Peyer's patch (tissue), 4 donors: ENCODE data around the gene XG. TPM values are rescaled to one million over a fixed set of nuclear protein-coding genes. Genes with fewer than 3 reads are reported as not detected.
A peak's percentile ranks its signal among the peaks of the same experiment; 100 is the strongest.
"Not testable (repeated sequence)": the region's sequence is repeated elsewhere in the genome, so short reads cannot be mapped to it uniquely, and the experiment has no call there.

ENCODE experiments used
- DNase-seq, 3 donors: peaks; one replicate each; pipeline ENCODE4 v3.0.0-alpha.2; 2017 to 2019
- H3K27ac ChIP-seq, 4 donors: fragments of 200-600 bp; sonication (generic); one replicate each; pipeline ENCODE4 v1.5.1; 2016 to 2019
- H3K27me3 ChIP-seq, 2 donors: fragments of 200-600 bp; sonication (generic); one replicate each; pipeline ENCODE4 v1.5.1; 2019
- H3K36me3 ChIP-seq, 3 donors: fragments of 200-600 bp; sonication (generic); one replicate each; pipeline ENCODE4 v1.5.1; 2016 to 2019
- H3K4me1 ChIP-seq, 4 donors: fragments of 200-600 bp; sonication (generic); one replicate each; pipeline ENCODE4 v1.5.1; 2016 to 2019
- H3K4me3 ChIP-seq, 4 donors: fragments of 200-600 bp; sonication (generic); 1 replicate in 3 of 4; 2 replicates in 1 of 4; pipeline ENCODE4 v1.5.1; 2016 to 2019; ENCODE audit warnings: mild to moderate bottlenecking in 1 of 4
- H3K9me3 ChIP-seq, 4 donors: fragments of 200-600 bp; sonication (generic); one replicate each; pipeline ENCODE4 v1.5.1; 2016 to 2019; ENCODE audit warnings: mild to moderate bottlenecking in 1 of 4
- POLR2A ChIP-seq, 2 donors: fragments of 450-650 bp; IDR thresholded peaks; one replicate each; pipeline ENCODE4 v1.5.1; 2017; ENCODE audit warnings: antibody characterized with exemption in 2 of 2, mild to moderate bottlenecking in 2 of 2, moderate library complexity in 2 of 2
- total RNA-seq, 4 donors: library from RNA; depleted of rRNA; stranded (reverse); fragments of >200 nt; gene quantifications; one replicate each; pipeline ENCODE4 v1.1.0, GENCODE V29; 2016
- TF ChIP-seq, protein P1 (sequence below), 6 experiments: fragments of 450-650 bp in 4 of 6; fragments of 200-600 bp in 2 of 6; sonication (generic) in 1 of 6; IDR thresholded peaks; one replicate each; pipeline ENCODE4 v1.5.1; 2017 to 2019; ENCODE audit warnings: antibody characterized with exemption in 6 of 6, mild to moderate bottlenecking in 3 of 6, moderate library complexity in 1 of 6

XG gene
- total RNA-seq, 4 donors from 2014 or later = 0.40 TPM; not detected in 3

DNA sequence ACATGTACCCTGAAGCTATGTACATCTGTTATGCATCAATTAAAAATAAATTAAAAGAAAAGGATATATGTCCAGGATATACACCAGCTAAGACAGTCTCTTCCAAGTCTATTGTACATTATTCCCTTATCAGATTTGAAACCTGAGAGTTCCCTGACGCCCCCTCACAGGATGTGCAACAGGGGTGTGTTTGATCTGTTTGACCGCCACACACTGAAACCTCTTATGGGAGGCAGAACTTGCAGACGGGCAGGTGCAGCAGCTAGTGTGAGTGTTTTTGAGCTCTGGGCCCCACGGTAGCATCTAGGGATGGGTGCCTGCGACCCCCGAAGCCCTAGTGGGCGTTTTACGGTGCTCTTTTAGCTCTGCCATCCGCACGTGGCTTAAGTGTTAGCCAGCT lies 4.7 kb downstream of the XG start:
- Histone ChIP-seq H3K27me3 (no peaks in the 10 kb centered on the region), H3K4me3 (no peak overlapping the region), H3K36me3 (no peaks in the 10 kb centered on the region), H3K27ac (no peak overlapping the region), H3K9me3 (no peaks in the 10 kb centered on the region), H3K4me1 (no peaks in the 10 kb centered on the region)
- DNase-seq = no peak
- TF ChIP-seq, protein P1, sequence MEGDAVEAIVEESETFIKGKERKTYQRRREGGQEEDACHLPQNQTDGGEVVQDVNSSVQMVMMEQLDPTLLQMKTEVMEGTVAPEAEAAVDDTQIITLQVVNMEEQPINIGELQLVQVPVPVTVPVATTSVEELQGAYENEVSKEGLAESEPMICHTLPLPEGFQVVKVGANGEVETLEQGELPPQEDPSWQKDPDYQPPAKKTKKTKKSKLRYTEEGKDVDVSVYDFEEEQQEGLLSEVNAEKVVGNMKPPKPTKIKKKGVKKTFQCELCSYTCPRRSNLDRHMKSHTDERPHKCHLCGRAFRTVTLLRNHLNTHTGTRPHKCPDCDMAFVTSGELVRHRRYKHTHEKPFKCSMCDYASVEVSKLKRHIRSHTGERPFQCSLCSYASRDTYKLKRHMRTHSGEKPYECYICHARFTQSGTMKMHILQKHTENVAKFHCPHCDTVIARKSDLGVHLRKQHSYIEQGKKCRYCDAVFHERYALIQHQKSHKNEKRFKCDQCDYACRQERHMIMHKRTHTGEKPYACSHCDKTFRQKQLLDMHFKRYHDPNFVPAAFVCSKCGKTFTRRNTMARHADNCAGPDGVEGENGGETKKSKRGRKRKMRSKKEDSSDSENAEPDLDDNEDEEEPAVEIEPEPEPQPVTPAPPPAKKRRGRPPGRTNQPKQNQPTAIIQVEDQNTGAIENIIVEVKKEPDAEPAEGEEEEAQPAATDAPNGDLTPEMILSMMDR (IDR thresholded peaks at IDR 0.05) = no peak
- TF ChIP-seq POLR2A (IDR thresholded peaks at IDR 0.05) = no peak

DNA sequence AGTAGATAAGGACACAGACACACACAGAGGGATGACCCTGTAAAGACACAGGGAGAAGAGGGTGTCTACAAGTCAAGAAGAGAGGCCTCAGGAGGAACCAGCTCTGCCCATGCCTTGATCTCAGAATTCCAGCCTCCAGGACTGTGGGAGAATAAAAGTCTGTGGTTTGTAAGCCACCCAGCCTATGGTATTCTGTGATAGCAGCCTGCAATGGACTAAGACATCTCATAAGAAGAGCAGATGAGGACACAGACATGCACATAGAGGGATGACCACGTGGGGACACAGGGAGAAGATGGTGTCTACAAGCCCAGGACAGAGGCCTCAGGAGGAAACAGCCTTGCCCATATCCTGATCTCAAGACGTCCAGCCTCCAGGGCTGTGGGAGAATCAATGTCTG lies 9.4 kb downstream of the XG start:
- no peak for TF ChIP-seq POLR2A (IDR thresholded peaks at IDR 0.05)
- TF ChIP-seq, protein P1 (IDR thresholded peaks at IDR 0.05) = no peak
- Histone ChIP-seq H3K27ac (no peak overlapping the region), H3K4me1 (no peaks in the 10 kb centered on the region), H3K9me3 (no peaks in the 10 kb centered on the region), H3K27me3 (no peaks in the 10 kb centered on the region), H3K4me3 (no peak overlapping the region), H3K36me3 (no peaks in the 10 kb centered on the region)
- no peak for DNase-seq

DNA sequence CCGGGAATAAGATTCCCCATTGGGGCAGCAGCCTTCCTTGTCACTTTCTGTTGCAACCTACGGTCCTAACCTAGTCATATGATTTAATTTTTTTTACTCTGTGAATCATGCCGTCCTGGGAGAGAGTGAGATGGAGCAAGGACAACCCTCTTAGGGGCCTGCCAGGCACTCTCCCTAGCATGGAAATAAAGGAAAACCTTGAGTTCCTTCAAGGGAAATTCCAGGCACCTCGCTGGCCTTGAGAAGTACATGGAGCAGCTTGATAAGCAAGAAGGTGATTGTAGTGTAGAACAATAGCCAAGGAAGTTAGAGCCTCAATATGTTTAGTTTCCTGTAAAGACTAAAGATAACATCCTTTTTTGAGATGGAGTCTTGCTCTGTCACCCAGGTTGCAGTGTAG lies 10.8 kb downstream of the XG start:
- not testable (repeated sequence) for H3K4me1 ChIP-seq, H3K27me3 ChIP-seq, DNase-seq, H3K36me3 ChIP-seq, H3K9me3 ChIP-seq, H3K27ac ChIP-seq, H3K4me3 ChIP-seq

GRCh38 chrX:2764766-2765548 lies 13.1 kb downstream of the XG start:
- H3K27me3 ChIP-seq, H3K9me3 ChIP-seq, H3K4me1 ChIP-seq, H3K4me3 ChIP-seq, DNase-seq, H3K36me3 ChIP-seq, H3K27ac ChIP-seq: not testable (repeated sequence)

DNA sequence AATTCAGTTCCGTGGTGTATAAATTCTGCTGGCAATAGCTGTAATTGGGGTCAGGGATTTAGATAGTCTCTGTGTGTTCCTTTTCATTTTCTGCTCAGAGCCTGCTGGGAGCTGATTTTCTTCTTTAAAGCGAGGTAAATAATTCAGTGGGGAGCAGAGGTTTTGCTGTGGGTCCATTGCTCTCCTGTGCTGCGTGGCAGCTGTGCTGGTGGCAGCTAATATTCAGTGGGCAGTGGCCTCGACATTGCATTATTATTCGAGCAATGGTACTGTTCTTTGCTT lies 13.7 kb downstream of the XG start:
- no peak for DNase-seq
- H3K4me1 ChIP-seq = peaks cover 0 to 4% (median 0%) of the 10 kb centered on the region in 4 donors
- TF ChIP-seq, protein P1 (IDR thresholded peaks at IDR 0.05) = no peak
- TF ChIP-seq POLR2A (IDR thresholded peaks at IDR 0.05) = no peak
- no peaks in the 10 kb centered on the region for H3K27me3 ChIP-seq
- no peak overlapping the region for H3K4me3 ChIP-seq
- no peak overlapping the region for H3K27ac ChIP-seq
- H3K9me3 ChIP-seq = no peaks in the 10 kb centered on the region
- no peaks in the 10 kb centered on the region for H3K36me3 ChIP-seq

DNA sequence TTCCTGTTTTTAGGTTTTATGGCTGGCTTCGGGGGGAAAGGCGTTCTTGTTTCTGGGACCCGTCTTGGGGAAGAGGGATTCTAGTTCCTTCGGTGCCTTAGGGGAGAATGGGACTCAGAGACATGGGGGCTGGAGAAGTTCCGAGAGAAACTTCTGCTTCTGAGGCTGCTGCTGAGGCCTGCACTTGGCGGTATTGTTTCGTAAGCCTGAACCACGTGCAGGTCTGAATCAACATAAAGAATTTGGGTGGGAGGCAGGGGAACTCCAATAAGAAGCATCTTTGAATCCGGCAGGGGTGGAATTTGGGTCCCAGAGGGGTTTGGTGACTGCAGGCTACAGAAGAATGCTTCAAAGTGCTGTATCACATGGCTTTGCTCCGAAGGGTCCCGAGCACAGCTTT lies 15.1 kb downstream of the XG start:
- Histone ChIP-seq H3K27me3 (no peaks in the 10 kb centered on the region), H3K9me3 (no peaks in the 10 kb centered on the region), H3K36me3 (no peaks in the 10 kb centered on the region), H3K27ac (peak overlapping the region in 1 of 4 donors; percentile 25), H3K4me1 (peaks cover 0 to 4% (median 0%) of the 10 kb centered on the region in 4 donors), H3K4me3 (no peak overlapping the region)
- no peak for TF ChIP-seq POLR2A (IDR thresholded peaks at IDR 0.05)
- TF ChIP-seq, protein P1 (IDR thresholded peaks at IDR 0.05) = no peak
- no peak for DNase-seq
